Fibroblast of lung (primary cell): ENCODE results near the gene HOXB6. TPM values are rescaled to one million over a fixed set of nuclear protein-coding genes. Genes with fewer than 3 reads are reported as not detected.

Experiments used
- DNase-seq, 2 donors: peaks; one replicate each; pipeline versions ENCODE4 v3.0.0 to v3.0.0-alpha.2; 2010; ENCODE audit warnings: low read depth in 2 of 2
- H2AFZ ChIP-seq: 2 replicates; pipeline ENCODE4 v1.5.1; 2012; ENCODE audit warnings: low read length, control low read depth, inconsistent platforms
- H3K27ac ChIP-seq: 2 replicates; pipeline ENCODE4 v1.5.1; 2011; ENCODE audit warnings: low read length, control low read depth; ENCODE audit not compliant: insufficient read depth
- H3K27me3 ChIP-seq: 2 replicates; pipeline ENCODE4 v1.5.1; 2011; ENCODE audit warnings: mild to moderate bottlenecking, low read length; ENCODE audit not compliant: control insufficient read depth, insufficient read depth
- H3K36me3 ChIP-seq: 2 replicates; pipeline ENCODE4 v1.5.1; 2011; ENCODE audit warnings: low read length; ENCODE audit not compliant: control insufficient read depth, insufficient read depth
- H3K4me1 ChIP-seq: 2 replicates; pipeline ENCODE4 v1.5.1; 2011; ENCODE audit warnings: low read length; ENCODE audit not compliant: control insufficient read depth, insufficient read depth; ENCODE audit errors: extremely low read depth
- H3K4me2 ChIP-seq: 2 replicates; pipeline ENCODE4 v1.5.1; 2011; ENCODE audit warnings: low read length, control low read depth; ENCODE audit not compliant: insufficient read depth; ENCODE audit errors: extremely low read depth
- H3K4me3 ChIP-seq, 4 experiments: fragments of 200-600 bp in 1 of 4; sonication (generic) in 1 of 4; replicated peaks in 1 of 4; 2 replicates each; pipeline ENCODE4 v1.5.1; 2011 to 2016; ENCODE audit warnings: low read length in 4 of 4, low read depth in 3 of 4, mild to moderate bottlenecking in 3 of 4, control low read depth in 2 of 4, inconsistent platforms in 1 of 4, mixed read lengths in 1 of 4; ENCODE audit not compliant: insufficient read depth in 1 of 4; ENCODE audit errors: control extremely low read depth in 1 of 4
- H3K79me2 ChIP-seq: 2 replicates; pipeline ENCODE4 v1.5.1; 2012; ENCODE audit warnings: mild to moderate bottlenecking, low read length, inconsistent platforms; ENCODE audit not compliant: control insufficient read depth, insufficient read depth
- H3K9ac ChIP-seq: 2 replicates; pipeline ENCODE4 v1.5.1; 2011; ENCODE audit warnings: mild to moderate bottlenecking, low read length, control low read depth; ENCODE audit not compliant: insufficient read depth
- H3K9me3 ChIP-seq: 2 replicates; pipeline ENCODE4 v1.5.1; 2012; ENCODE audit warnings: low read depth, low read length; ENCODE audit not compliant: control insufficient read depth, insufficient read depth
- H4K20me1 ChIP-seq: 2 replicates; pipeline ENCODE4 v1.5.1; 2011; ENCODE audit warnings: low read length; ENCODE audit not compliant: control insufficient read depth, insufficient read depth; ENCODE audit errors: extremely low read depth
- CTCF ChIP-seq, 2 donors: IDR thresholded peaks in 1 of 2; conservative IDR thresholded peaks in 1 of 2; 1 replicate in 1 of 2; 2 replicates in 1 of 2; pipeline ENCODE4 v1.5.1; 2011 to 2012; ENCODE audit warnings: low read length in 2 of 2, control low read depth in 1 of 2, inconsistent platforms in 1 of 2, low read depth in 1 of 2, mild to moderate bottlenecking in 1 of 2
- EZH2 ChIP-seq: IDR thresholded peaks from 2 replicates; pipeline ENCODE4 v1.5.1; 2012; ENCODE audit warnings: low read length, control low read depth, mild to moderate bottlenecking; ENCODE audit errors: missing control alignments
- polyA plus RNA-seq, 2 donors: library from polyadenylated mRNA; depleted of rRNA in 1 of 2; stranded (reverse) in 1 of 2; unstranded in 1 of 2; fragments of >200 nt; gene quantifications; 2 replicates each; pipeline ENCODE4 v1.2.1, GENCODE V29; 2011 to 2012; ENCODE audit warnings: missing spikeins in 1 of 2
- total RNA-seq: library from RNA; depleted of rRNA; stranded (reverse); fragments of >200 nt; gene quantifications from 2 replicates; pipeline ENCODE4 v1.2.1, GENCODE V29; 2014

Gene HOXB6
- total and polyA plus RNA-seq, 2 donors (not counting 1 experiment from before 2014, with no cell fraction given) = 16.2 to 28.9 TPM

GRCh38 chr17:48630009-48630924 is 25.5 kb upstream of the HOXB6 start:
- H3K4me3 ChIP-seq = no peak overlapping the region
- no peaks in the 10 kb centered on the region for H4K20me1 ChIP-seq
- H3K27me3 ChIP-seq = peaks cover 97% of the 10 kb centered on the region
- H3K9me3 ChIP-seq = no peaks in the 10 kb centered on the region
- DNase-seq = no peak
- no peak overlapping the region for H2AFZ ChIP-seq
- H3K9ac ChIP-seq = no peak overlapping the region
- H3K79me2 ChIP-seq = no peaks in the 10 kb centered on the region
- TF ChIP-seq CTCF (conservative IDR thresholded peaks at IDR 0.05 in 1 of 2, IDR thresholded peaks at IDR 0.05 in 1 of 2; ENCODE audit: low read depth in 1 of 2, low read length in 2 of 2) = no peak
- peak; percentile 39 for TF ChIP-seq EZH2
- no peak overlapping the region for H3K27ac ChIP-seq
- H3K4me2 ChIP-seq = no peak overlapping the region
- no peaks in the 10 kb centered on the region for H3K36me3 ChIP-seq
- H3K4me1 ChIP-seq = no peaks in the 10 kb centered on the region

- no peaks in the 10 kb centered on the region for H3K9me3 ChIP-seq
Observed at GRCh38 chr17:48629411-48629759, 24.6 kb upstream of the HOXB6 start.

More at GRCh38 chr17:48629411-48629759, 24.6 kb upstream of the HOXB6 start:
- Histone ChIP-seq H3K79me2 (no peaks in the 10 kb centered on the region), H3K27ac (no peak overlapping the region), H3K4me2 (no peak overlapping the region), H3K27me3 (peaks cover 97% of the 10 kb centered on the region), H3K4me1 (peaks cover 4% of the 10 kb centered on the region), H3K36me3 (no peaks in the 10 kb centered on the region), H2AFZ (no peak overlapping the region), H4K20me1 (no peaks in the 10 kb centered on the region), H3K9ac (no peak overlapping the region), H3K4me3 (no peak overlapping the region)
- DNase-seq = no peak
- TF ChIP-seq CTCF (conservative IDR thresholded peaks at IDR 0.05 in 1 of 2, IDR thresholded peaks at IDR 0.05 in 1 of 2; ENCODE audit: low read depth in 1 of 2, low read length in 2 of 2) (no peak), EZH2 (peak; percentile 18)
